Karpas-422 (cell line): ENCODE results near the gene SNX3. TPM values are rescaled to one million over a fixed set of nuclear protein-coding genes. Genes with fewer than 3 reads are reported as not detected.
"Not testable (repeated sequence)": the region's sequence is repeated elsewhere in the genome, so short reads cannot be mapped to it uniquely, and the experiment has no call there.

Experiments
- DNase-seq: peaks from one replicate; pipeline ENCODE4 v3.0.0-alpha.2; 2015
- H2AFZ ChIP-seq: fragments of 200-600 bp; sonication (generic); 2 replicates; pipeline ENCODE4 v1.6.1; 2014; ENCODE audit warnings: antibody characterized with exemption, low read length, mixed read lengths
- H3K27ac ChIP-seq: fragments of 200-600 bp; sonication (generic); 2 replicates; pipeline ENCODE4 v1.5.1; 2014; ENCODE audit warnings: mild to moderate bottlenecking, low read length, moderate library complexity
- H3K27me3 ChIP-seq: fragments of 200-600 bp; sonication (generic); 2 replicates; pipeline ENCODE4 v1.6.1; 2014; ENCODE audit warnings: low read length, mixed read lengths
- H3K36me3 ChIP-seq: fragments of 200-600 bp; sonication (generic); 2 replicates; pipeline ENCODE4 v1.6.1; 2014; ENCODE audit warnings: low read length, mixed read lengths; ENCODE audit not compliant: insufficient read depth
- H3K4me1 ChIP-seq: fragments of 200-600 bp; sonication (generic); 2 replicates; pipeline ENCODE4 v1.6.1; 2014; ENCODE audit warnings: mild to moderate bottlenecking, low read length, mixed read lengths
- H3K4me2 ChIP-seq: fragments of 200-600 bp; sonication (generic); 2 replicates; pipeline ENCODE4 v1.6.1; 2014; ENCODE audit warnings: low read length, low read depth, mild to moderate bottlenecking; ENCODE audit not compliant: poor library complexity, severe bottlenecking
- H3K4me3 ChIP-seq: fragments of 200-600 bp; sonication (generic); 2 replicates; pipeline ENCODE4 v1.5.1; 2014; ENCODE audit warnings: mild to moderate bottlenecking, antibody characterized with exemption, low read length, mixed read lengths
- H3K79me2 ChIP-seq: fragments of 200-600 bp; sonication (generic); 2 replicates; pipeline ENCODE4 v1.6.1; 2014; ENCODE audit warnings: mild to moderate bottlenecking, low read length, mixed read lengths
- H3K9ac ChIP-seq: fragments of 200-600 bp; sonication (generic); 2 replicates; pipeline ENCODE4 v1.6.0; 2014; ENCODE audit warnings: low read length
- H3K9me2 ChIP-seq: fragments of 200-600 bp; sonication (generic), shearing (Covaris generic); replicated peaks from 2 replicates; pipeline ENCODE4 v1.6.0; 2014; ENCODE audit warnings: mild to moderate bottlenecking, low read length, moderate library complexity; ENCODE audit not compliant: insufficient read depth
- H3K9me3 ChIP-seq: fragments of 300-700, 200-600 bp; sonication (generic); 2 replicates; pipeline ENCODE4 v1.6.1; 2014; ENCODE audit warnings: low read length, mixed read lengths
- H4K20me1 ChIP-seq: fragments of 200-600 bp; sonication (generic); 2 replicates; pipeline ENCODE4 v1.6.1; 2014; ENCODE audit warnings: mild to moderate bottlenecking, antibody characterized with exemption, low read length, low read depth; ENCODE audit not compliant: insufficient read depth
- total RNA-seq: library from RNA; depleted of rRNA; stranded (reverse); fragments of >200 nt; shearing (Covaris generic); gene quantifications from 2 replicates; pipeline ENCODE4 v1.2.3, GENCODE V29; 2014; ENCODE audit warnings: low replicate concordance

The SNX3 gene
- total RNA-seq, 1 experiment from 2014 or later = 177 TPM

DNA sequence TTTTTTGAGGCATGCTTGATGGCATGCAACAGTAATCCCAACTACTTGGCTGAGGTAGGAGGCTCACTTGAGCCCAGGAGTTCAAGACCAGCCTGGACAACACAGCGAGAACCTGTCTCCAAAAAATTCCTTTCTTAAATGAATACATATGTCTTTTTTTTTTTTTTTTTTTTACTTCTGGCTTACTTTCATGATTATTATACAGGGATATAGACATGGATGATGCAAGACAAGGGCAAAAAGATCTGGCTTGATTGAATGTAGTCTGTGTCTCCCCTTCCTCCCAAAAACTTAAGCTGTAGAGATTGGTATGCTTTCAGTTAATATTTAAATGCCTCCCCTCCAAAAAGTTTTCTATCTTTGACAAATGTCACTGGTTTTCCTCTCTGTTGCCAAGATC is 7.6 kb downstream of the SNX3 start:
- H3K27me3 ChIP-seq = no peaks in the 10 kb centered on the region
- H3K4me1 ChIP-seq = peaks cover 46% of the 10 kb centered on the region
- no peak overlapping the region for H3K4me3 ChIP-seq
- H3K27ac ChIP-seq = no peak overlapping the region
- no peak overlapping the region for H3K4me2 ChIP-seq
- H3K79me2 ChIP-seq = peaks cover 100% of the 10 kb centered on the region
- H3K9me2 ChIP-seq = no peaks in the 10 kb centered on the region
- H3K36me3 ChIP-seq = peaks cover 9% of the 10 kb centered on the region; the same call in 1 of the 2 replicates
- no peaks in the 10 kb centered on the region for H3K9me3 ChIP-seq
- DNase-seq = no peak
- H4K20me1 ChIP-seq = no peaks in the 10 kb centered on the region
- H2AFZ ChIP-seq = no peak overlapping the region
- no peak overlapping the region for H3K9ac ChIP-seq

DNA sequence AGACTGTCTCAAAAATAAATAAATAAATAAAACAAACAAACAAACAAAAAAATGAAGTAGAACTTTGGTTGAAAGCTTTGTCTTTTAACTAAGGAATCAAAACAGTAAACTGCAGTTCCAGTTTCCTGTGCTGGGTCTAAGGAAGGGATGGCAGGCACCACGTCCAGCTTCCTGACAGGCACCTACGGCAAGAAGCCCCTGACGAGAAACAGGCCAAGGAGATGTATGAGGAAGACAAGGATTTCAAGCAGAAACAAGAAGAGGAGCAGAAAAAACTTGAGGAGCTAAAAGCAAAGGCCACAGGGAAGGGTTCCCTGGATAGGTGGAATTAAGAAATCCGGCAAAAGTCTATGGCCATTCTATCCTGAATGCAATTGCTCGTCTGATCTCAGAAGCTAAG is 8.8 kb downstream of the SNX3 start:
- Histone ChIP-seq H3K9me3 (no peaks in the 10 kb centered on the region), H3K4me3 (no peak overlapping the region), H3K9me2 (no peaks in the 10 kb centered on the region), H3K4me1 (peaks cover 35% of the 10 kb centered on the region), H2AFZ (no peak overlapping the region), H3K27ac (no peak overlapping the region), H3K27me3 (no peaks in the 10 kb centered on the region), H4K20me1 (no peaks in the 10 kb centered on the region), H3K36me3 (peaks cover 10% of the 10 kb centered on the region; the same call in 1 of the 2 replicates), H3K9ac (no peak overlapping the region), H3K4me2 (no peak overlapping the region), H3K79me2 (peaks cover 99% of the 10 kb centered on the region)
- no peak for DNase-seq

DNA sequence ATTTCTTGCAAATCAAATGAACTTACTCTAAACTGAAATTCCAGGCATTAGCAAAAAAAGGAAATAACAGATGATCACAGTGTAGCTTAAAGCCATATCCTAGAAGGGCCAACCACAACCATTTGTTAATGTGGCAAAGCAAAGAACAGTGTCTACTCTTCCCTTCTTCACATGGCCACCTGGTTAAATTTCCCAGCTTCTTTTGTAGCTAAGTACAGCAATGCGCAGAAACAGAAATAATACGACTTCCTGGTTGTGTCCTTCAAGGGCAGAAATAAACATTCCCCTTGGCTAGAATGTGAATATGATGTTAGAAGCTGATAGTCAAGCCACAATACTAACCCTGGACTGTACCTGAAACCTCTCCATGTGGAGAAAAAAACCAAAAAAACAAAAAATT is 9.6 kb downstream of the SNX3 start:
- Histone ChIP-seq H3K27me3 (no peaks in the 10 kb centered on the region), H3K27ac (0 out of 2 replicates have a peak overlapping the region, but pooled peaks have one; percentile 1), H3K9me3 (no peaks in the 10 kb centered on the region), H3K4me2 (no peak overlapping the region), H4K20me1 (no peaks in the 10 kb centered on the region), H3K9ac (no peak overlapping the region), H3K36me3 (peaks cover 14% of the 10 kb centered on the region), H3K9me2 (no peaks in the 10 kb centered on the region), H3K4me3 (no peak overlapping the region), H3K79me2 (peaks cover 99% of the 10 kb centered on the region), H3K4me1 (peaks cover 31% of the 10 kb centered on the region), H2AFZ (no peak overlapping the region)
- no peak for DNase-seq

DNA sequence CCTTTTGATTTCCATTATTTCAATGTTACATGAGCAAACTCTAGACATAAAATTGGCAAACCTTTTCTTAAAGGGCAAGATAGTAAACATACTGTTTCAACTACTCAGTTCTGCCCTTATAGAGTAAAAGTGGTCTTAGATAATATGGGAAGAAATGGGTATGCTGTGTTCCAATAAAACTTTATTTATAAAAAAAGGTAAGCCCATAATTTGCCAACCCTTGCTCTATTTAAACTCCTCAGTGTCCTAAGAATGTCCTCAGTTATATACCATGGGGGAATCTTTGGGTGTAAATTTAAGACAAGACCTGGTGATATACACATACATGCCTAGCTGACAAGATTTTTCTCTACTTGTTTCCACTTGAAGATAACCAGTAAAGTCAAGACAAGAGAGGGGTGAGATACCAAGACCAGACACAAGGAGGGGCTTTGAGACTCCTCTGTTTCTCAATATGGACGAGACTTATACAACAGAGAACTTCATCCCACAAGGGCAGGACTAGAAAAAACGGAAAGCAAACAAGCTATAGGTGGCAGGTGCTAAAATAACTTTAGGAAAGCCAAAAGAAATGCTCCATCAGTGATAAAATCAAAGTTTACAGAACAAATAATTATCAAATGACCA is 10.5 kb downstream of the SNX3 start:
- Histone ChIP-seq H3K36me3 (peaks cover 10% of the 10 kb centered on the region), H4K20me1 (no peaks in the 10 kb centered on the region), H2AFZ (no peak overlapping the region), H3K4me1 (peaks cover 26% of the 10 kb centered on the region), H3K4me2 (no peak overlapping the region), H3K27me3 (no peaks in the 10 kb centered on the region), H3K79me2 (peaks cover 99% of the 10 kb centered on the region), H3K27ac (no peak overlapping the region), H3K9me3 (no peaks in the 10 kb centered on the region), H3K4me3 (no peak overlapping the region), H3K9ac (no peak overlapping the region), H3K9me2 (no peaks in the 10 kb centered on the region)
- DNase-seq = peak; percentile 76

DNA sequence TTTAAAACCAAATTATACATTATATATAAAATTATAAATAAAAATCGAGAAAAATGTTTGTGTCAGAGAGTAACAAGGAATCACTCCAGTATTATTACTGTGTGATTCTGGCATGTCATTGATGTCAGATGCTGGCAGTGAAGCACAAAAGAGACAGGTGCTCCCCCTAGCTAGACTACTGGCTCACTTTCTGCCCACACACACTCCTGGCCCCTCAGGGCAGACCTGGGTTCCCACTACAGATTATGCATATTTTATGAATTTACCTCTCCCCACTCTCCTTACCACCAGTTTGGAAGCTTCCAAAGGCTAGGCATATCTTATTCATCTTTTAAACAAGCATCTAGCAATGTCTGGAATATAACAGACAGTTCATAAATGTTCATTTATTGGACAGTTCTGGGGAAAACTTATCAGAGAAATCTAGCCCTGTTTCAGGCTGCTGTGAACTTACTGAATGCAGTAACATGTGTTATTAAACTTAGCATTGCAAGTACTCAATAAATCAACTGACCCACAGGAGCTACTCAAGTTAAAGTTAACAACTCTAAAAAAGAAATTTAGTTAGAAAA is 12.8 kb downstream of the SNX3 start:
- Histone ChIP-seq H3K27ac (no peak overlapping the region), H3K4me3 (no peak overlapping the region), H3K4me2 (no peak overlapping the region), H3K9ac (no peak overlapping the region), H3K9me3 (no peaks in the 10 kb centered on the region), H3K79me2 (peaks cover 98% of the 10 kb centered on the region), H3K9me2 (no peaks in the 10 kb centered on the region), H3K4me1 (peaks cover 25% of the 10 kb centered on the region), H4K20me1 (no peaks in the 10 kb centered on the region), H2AFZ (no peak overlapping the region), H3K27me3 (no peaks in the 10 kb centered on the region), H3K36me3 (peaks cover 9% of the 10 kb centered on the region)
- DNase-seq = no peak

DNA sequence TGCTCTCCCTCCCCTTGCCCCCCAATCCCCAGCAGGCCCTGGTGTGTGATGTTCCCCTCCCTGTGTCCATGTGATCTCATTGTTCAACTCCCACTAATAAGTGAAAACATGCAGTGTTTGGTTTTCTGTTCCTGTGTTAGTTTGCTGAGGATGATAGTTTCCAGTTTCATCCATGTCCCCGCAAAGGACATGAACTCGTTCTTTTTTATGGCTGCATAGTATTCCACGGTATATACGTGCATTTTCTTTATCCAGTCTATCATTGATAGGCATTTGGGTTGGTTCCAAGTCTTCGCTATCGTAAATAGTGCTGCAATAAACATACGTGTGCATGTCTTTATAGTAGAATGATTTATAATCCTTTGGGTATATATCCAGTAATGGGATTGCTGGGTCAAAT is 15.7 kb downstream of the SNX3 start:
- H2AFZ ChIP-seq, DNase-seq, H3K9me3 ChIP-seq, H3K9ac ChIP-seq, H3K9me2 ChIP-seq, H3K27ac ChIP-seq, H3K4me3 ChIP-seq, H4K20me1 ChIP-seq, H3K4me2 ChIP-seq, H3K27me3 ChIP-seq: not testable (repeated sequence)
- H3K4me1 ChIP-seq = peaks cover 13% of the 10 kb centered on the region
- H3K79me2 ChIP-seq = peaks cover 98% of the 10 kb centered on the region
- H3K36me3 ChIP-seq = peaks cover 19% of the 10 kb centered on the region

DNA sequence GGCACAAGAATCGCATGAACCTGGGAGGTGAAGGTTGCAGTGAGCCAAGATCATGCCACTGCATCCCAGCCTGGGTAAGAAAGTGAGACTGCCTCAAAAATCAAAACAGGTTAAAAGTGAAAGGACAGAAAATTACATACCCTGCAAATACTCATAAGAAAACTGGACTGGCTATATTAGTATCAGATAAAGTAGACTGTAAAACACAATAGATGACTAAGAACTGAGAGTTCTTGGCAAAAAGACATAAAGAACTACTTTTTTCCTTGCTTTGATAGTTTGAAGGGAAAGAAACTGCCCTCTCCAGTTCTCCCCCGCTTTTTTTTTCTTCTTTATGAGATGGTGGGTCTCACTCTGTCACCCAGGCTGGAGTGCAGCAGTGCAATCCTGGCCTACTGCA is 17.0 kb downstream of the SNX3 start:
- peaks cover 23% of the 10 kb centered on the region for H3K36me3 ChIP-seq
- peaks cover 98% of the 10 kb centered on the region for H3K79me2 ChIP-seq
- no peaks in the 10 kb centered on the region for H3K9me3 ChIP-seq
- H2AFZ ChIP-seq = no peak overlapping the region
- no peak overlapping the region for H3K9ac ChIP-seq
- H3K4me2 ChIP-seq = no peak overlapping the region
- no peak overlapping the region for H3K4me3 ChIP-seq
- H3K27ac ChIP-seq = no peak overlapping the region
- H3K9me2 ChIP-seq = no peaks in the 10 kb centered on the region
- H3K4me1 ChIP-seq = peaks cover 13% of the 10 kb centered on the region
- H3K27me3 ChIP-seq = no peaks in the 10 kb centered on the region
- no peaks in the 10 kb centered on the region for H4K20me1 ChIP-seq
- DNase-seq = no peak

DNA sequence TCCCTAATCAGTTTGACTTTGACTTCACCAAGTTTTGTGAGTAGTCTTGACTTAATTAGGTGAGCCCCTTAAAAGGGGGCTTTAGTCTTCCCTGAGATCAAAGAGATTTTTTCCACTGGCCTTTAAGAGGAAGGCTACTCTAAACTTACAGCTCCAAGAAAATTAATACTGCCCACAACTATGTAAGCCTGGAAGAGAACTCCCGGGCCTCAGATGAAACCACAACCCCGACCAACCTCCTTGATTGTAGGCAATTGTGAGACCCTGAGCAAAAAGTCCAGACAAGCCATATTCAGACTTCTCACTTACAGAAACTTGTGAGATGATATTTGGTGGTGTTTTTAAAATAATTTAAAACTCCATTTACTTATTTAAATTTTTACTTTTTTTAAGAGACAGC is 18.1 kb downstream of the SNX3 start:
- Histone ChIP-seq H2AFZ (no peak overlapping the region), H3K9me2 (no peaks in the 10 kb centered on the region), H3K4me2 (no peak overlapping the region), H3K36me3 (peaks cover 29% of the 10 kb centered on the region), H3K79me2 (peaks cover 99% of the 10 kb centered on the region), H3K27me3 (no peaks in the 10 kb centered on the region), H3K4me1 (peaks cover 13% of the 10 kb centered on the region), H4K20me1 (no peaks in the 10 kb centered on the region), H3K9me3 (no peaks in the 10 kb centered on the region), H3K27ac (no peak overlapping the region), H3K9ac (no peak overlapping the region), H3K4me3 (no peak overlapping the region)
- DNase-seq = peak; percentile 36
